Breast epithelium (tissue), 3 donors: ENCODE measurements around the gene BRINP3.

Experiments used
- POLR2A ChIP-seq: fragments of 450-650 bp; IDR thresholded peaks from one replicate; pipeline ENCODE4 v1.6.1; 2016; ENCODE audit warnings: antibody characterized with exemption, mild to moderate bottlenecking, moderate library complexity
- POLR2AphosphoS5 ChIP-seq, 3 donors: sonication (generic); formaldehyde crosslinking; IDR thresholded peaks; one replicate each; pipeline ENCODE4 v1.6.1; 2017; ENCODE audit warnings: antibody characterized with exemption in 3 of 3
- TF ChIP-seq, protein P1 (sequence below), 3 donors: fragments of 450-650 bp; IDR thresholded peaks; one replicate each; pipeline ENCODE4 v1.5.1; 2016 to 2017; ENCODE audit warnings: antibody characterized with exemption in 3 of 3, mild to moderate bottlenecking in 3 of 3, moderate library complexity in 3 of 3

DNA sequence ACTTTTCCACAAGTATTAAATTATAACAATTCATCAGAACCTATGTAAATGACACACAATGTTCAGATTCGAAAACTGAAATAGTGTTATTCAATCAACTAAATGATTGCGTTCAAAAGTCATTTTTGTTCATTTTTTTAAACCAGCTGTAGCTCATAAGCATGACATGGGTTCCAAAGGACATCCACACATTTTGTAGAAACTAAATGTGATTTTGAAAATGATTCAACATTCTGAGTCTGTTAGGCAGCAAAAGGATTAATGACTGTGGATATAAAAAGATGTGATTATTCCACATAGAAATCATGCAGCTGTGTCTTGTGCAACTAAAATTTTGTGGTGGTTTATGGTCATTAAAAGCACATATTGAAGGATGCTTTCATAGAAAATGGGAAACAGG lies 204.5 kb downstream of the BRINP3 start:
- TF ChIP-seq, protein P1, sequence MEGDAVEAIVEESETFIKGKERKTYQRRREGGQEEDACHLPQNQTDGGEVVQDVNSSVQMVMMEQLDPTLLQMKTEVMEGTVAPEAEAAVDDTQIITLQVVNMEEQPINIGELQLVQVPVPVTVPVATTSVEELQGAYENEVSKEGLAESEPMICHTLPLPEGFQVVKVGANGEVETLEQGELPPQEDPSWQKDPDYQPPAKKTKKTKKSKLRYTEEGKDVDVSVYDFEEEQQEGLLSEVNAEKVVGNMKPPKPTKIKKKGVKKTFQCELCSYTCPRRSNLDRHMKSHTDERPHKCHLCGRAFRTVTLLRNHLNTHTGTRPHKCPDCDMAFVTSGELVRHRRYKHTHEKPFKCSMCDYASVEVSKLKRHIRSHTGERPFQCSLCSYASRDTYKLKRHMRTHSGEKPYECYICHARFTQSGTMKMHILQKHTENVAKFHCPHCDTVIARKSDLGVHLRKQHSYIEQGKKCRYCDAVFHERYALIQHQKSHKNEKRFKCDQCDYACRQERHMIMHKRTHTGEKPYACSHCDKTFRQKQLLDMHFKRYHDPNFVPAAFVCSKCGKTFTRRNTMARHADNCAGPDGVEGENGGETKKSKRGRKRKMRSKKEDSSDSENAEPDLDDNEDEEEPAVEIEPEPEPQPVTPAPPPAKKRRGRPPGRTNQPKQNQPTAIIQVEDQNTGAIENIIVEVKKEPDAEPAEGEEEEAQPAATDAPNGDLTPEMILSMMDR (IDR thresholded peaks at IDR 0.05): no peak
- TF ChIP-seq POLR2A (no peak), POLR2AphosphoS5 (IDR thresholded peaks at IDR 0.05) (no peak)
